Measurements from ENCODE around the gene NOLC1. TPM values are rescaled to one million over a fixed set of nuclear protein-coding genes. Genes with fewer than 3 reads are reported as not detected.
A peak's percentile ranks its signal among the peaks of the same experiment; 100 is the strongest.

The NOLC1 gene
- total and polyA plus RNA-seq, 7 experiments from 2014 or later, result 45.1 to 98.5 (median 58.8) TPM

DNA sequence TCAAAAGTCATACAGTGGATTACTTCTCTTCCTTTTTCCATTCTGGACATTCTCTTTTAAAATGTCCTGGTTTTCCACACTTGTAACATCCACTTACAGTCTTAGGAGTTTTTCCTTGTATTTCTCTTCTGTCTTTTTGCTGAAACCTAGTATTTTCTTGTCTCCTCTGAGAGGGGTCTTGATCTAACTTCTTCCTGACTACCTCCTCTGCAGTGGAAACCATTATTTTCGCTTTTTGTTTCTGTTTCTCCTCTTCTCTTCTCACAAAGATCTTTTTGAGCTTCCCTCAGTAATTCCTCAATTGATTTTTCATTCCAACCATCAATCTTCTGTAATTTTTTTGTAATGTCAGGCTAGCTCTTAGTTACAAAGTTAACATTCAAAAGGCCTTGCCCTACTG is 50.2 kb downstream of the NOLC1 start:
- ChIA-PET CTCF (no interaction called here), POLR2A (no interaction called here)
- Histone ChIP-seq H3K27me3 (ENCODE audit: control insufficient read depth in 2 of 2, insufficient read depth in 2 of 2, low read length in 2 of 2) (no peaks in the 10 kb centered on the region), H3K4me3 (ENCODE audit: low read length) (no peak overlapping the region), H3K36me3 (ENCODE audit: control insufficient read depth in 2 of 3, insufficient read depth in 3 of 3, low read length in 3 of 3) (no peaks in the 10 kb centered on the region), H3K4me1 (ENCODE audit: control insufficient read depth in 2 of 2, insufficient read depth in 2 of 2, low read length in 2 of 2) (no peaks in the 10 kb centered on the region), H3K9me3 (ENCODE audit: control insufficient read depth in 2 of 3, low read length in 3 of 3) (peaks cover 0 to 10% (median 0%) of the 10 kb centered on the region in 3 experiments), H3K27ac (ENCODE audit: low read depth, low read length) (no peak overlapping the region)
- DNase-seq (no peak), ATAC-seq (no peak)
- H3K27me3 Mint-ChIP-seq, result peaks cover 0 to 9% (median 0%) of the 10 kb centered on the region in 5 donors
- H3K4me3 Mint-ChIP-seq, result peak overlapping the region in 1 of 10 donors; percentile 13
- intact Hi-C loops (cut with micrococcal nuclease), result no loop called here
- peak overlapping the region in 2 of 9 donors; percentile 23 to 42 for H3K27ac Mint-ChIP-seq
- H3K4me1 Mint-ChIP-seq, result peaks cover 0 to 9% (median 0%) of the 10 kb centered on the region in 7 donors
- peaks cover 0 to 5% (median 3%) of the 10 kb centered on the region in 5 donors for H3K36me3 Mint-ChIP-seq
- peaks cover 0 to 16% (median 5%) of the 10 kb centered on the region in 11 donors for H3K9me3 Mint-ChIP-seq

DNA sequence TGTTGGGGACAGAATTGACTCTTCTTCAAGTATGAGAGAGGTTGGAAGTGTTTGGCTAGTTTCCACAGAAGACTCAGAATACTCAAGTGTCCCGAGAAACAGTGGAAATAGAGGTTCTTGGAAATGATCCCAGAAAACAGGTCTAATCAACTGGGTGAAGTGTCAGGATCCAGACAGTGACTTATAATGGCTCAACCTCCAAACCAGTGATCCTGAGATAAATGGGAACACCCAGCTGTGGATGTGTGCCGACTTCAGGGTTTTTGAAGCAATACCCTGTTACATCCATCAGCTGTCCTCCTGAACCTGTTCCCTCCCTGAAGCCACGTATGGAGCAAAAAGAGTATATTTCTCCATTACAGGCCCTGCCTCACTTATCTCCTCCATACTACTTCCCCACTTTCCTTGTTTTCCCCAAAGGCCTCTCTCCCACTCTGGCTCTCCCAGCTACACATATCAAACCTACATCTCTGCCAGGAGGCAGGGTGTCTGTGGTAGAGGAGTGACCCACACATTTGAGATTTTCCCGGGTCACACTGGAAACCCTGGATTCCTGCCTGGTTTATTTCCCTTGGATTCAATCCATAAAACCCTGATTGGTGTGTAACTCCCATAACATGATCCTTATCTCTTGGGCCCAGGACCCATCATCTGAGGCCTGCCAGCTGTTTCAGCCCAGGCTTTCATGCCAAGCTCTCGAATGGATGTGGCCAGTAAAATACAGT is 56.3 kb downstream of the NOLC1 start:
- DNase-seq, result no peak
- intact Hi-C loops (cut with micrococcal nuclease), result no loop called here
- H3K4me1 ChIP-seq (ENCODE audit: control insufficient read depth in 2 of 2, insufficient read depth in 2 of 2, low read length in 2 of 2), result no peaks in the 10 kb centered on the region
- Mint-ChIP-seq H3K9me3 (peaks cover 0 to 13% (median 5%) of the 10 kb centered on the region in 11 donors), H3K27me3 (peaks cover 0 to 7% (median 0%) of the 10 kb centered on the region in 5 donors), H3K4me3 (no peak overlapping the region), H3K36me3 (peaks cover 0 to 4% (median 2%) of the 10 kb centered on the region in 5 donors), H3K27ac (peak overlapping the region in 1 of 9 donors; percentile 30), H3K4me1 (no peaks in the 10 kb centered on the region)
- H3K27ac ChIP-seq (ENCODE audit: low read depth, low read length), result no peak overlapping the region
- no peak for ATAC-seq
- no peaks in the 10 kb centered on the region for H3K36me3 ChIP-seq (ENCODE audit: control insufficient read depth in 2 of 3, insufficient read depth in 3 of 3, low read length in 3 of 3)
- CTCF ChIA-PET, result no interaction called here
- H3K9me3 ChIP-seq (ENCODE audit: control insufficient read depth in 2 of 3, low read length in 3 of 3), result peaks cover 0 to 10% (median 0%) of the 10 kb centered on the region in 3 experiments
- no peak overlapping the region for H3K4me3 ChIP-seq (ENCODE audit: low read length)
- H3K27me3 ChIP-seq (ENCODE audit: control insufficient read depth in 2 of 2, insufficient read depth in 2 of 2, low read length in 2 of 2), result no peaks in the 10 kb centered on the region
- POLR2A ChIA-PET, result no interaction called here

DNA sequence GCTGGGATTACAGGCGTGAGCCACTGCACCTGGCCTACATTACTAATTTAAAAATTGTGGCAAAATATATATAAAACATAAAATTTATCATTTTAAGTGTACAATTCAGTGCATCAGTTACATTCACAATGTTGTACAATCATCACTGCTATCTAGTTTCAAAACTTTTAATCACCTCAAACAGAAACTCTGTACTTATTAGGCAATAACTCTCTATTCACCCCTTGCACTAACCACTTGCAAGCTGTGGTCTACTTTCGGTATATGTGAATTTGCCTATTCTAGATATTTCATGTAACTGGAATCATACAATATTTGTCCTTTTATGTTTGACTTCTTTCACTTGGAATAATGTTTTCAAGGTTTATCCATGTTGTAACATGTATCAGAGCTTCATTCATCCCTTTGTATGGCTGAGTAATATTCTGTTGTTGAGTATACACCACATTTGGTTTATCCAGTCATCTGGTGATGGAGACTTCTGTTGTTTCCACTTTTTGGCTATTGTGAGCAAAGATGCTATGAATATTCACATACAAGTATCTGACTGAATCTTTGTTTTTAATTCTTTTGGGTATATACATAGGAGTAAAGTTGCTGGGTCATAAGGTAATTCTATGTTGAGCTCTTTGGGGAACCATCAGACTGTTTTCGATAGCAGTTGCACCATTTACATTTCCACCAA is 59.6 kb downstream of the NOLC1 start:
- H3K4me1 Mint-ChIP-seq, result no peaks in the 10 kb centered on the region
- ChIA-PET POLR2A (no interaction called here), CTCF (no interaction called here)
- no peaks in the 10 kb centered on the region for H3K36me3 ChIP-seq (ENCODE audit: control insufficient read depth in 2 of 3, insufficient read depth in 3 of 3, low read length in 3 of 3)
- no peaks in the 10 kb centered on the region for H3K27me3 ChIP-seq (ENCODE audit: control insufficient read depth in 2 of 2, insufficient read depth in 2 of 2, low read length in 2 of 2)
- peaks cover 0 to 3% (median 0%) of the 10 kb centered on the region in 11 donors for H3K9me3 Mint-ChIP-seq
- H3K4me3 Mint-ChIP-seq, result no peak overlapping the region
- H3K9me3 ChIP-seq (ENCODE audit: control insufficient read depth in 2 of 3, low read length in 3 of 3), result no peaks in the 10 kb centered on the region
- no peak overlapping the region for H3K27ac Mint-ChIP-seq
- intact Hi-C loops (cut with micrococcal nuclease), result no loop called here
- H3K27me3 Mint-ChIP-seq, result peaks cover 0 to 14% (median 0%) of the 10 kb centered on the region in 5 donors
- H3K27ac ChIP-seq (ENCODE audit: low read depth, low read length), result no peak overlapping the region
- no peak overlapping the region for H3K4me3 ChIP-seq (ENCODE audit: low read length)
- H3K4me1 ChIP-seq (ENCODE audit: control insufficient read depth in 2 of 2, insufficient read depth in 2 of 2, low read length in 2 of 2), result no peaks in the 10 kb centered on the region
- H3K36me3 Mint-ChIP-seq, result peaks cover 0 to 4% (median 0%) of the 10 kb centered on the region in 5 donors
- DNase-seq (no peak), ATAC-seq (no peak)

Other genes with a start within 250 kb of the NOLC1 start
- 10 to 100 TPM; 26.7 to 34.0 (median 28.8) TPM for gene ARMH3, start 96.2 kb upstream of the NOLC1 start, total RNA-seq
- 10 to 100 TPM; 19.7 to 22.5 TPM for gene ARMH3, start 96.2 kb upstream of the NOLC1 start, polyA plus RNA-seq
- 10 to 100 TPM; 12.1 to 24.2 (median 20.9) TPM for gene HPS6, start 87.0 kb upstream of the NOLC1 start, total RNA-seq
- 10 to 100 TPM; 13.8 to 29.9 TPM for gene HPS6, start 87.0 kb upstream of the NOLC1 start, polyA plus RNA-seq
- gene LDB1, start 32.0 kb upstream of the NOLC1 start, total RNA-seq, result 100 to 1,000 TPM; 101 to 152 (median 115) TPM
- 10 to 100 TPM; 26.2 to 45.8 TPM for gene LDB1, start 32.0 kb upstream of the NOLC1 start, polyA plus RNA-seq
- 10 to 100 TPM; 33.7 to 56.5 (median 40.6) TPM for gene PPRC1, start 19.3 kb upstream of the NOLC1 start, total RNA-seq
- gene PPRC1, start 19.3 kb upstream of the NOLC1 start, polyA plus RNA-seq, result 10 to 100 TPM in 1 of 2 donors, 1 to 10 TPM in 1; 9.7 to 31.0 TPM
- not detected for gene ELOVL3, start 73.9 kb downstream of the NOLC1 start, total RNA-seq
- gene ELOVL3, start 73.9 kb downstream of the NOLC1 start, polyA plus RNA-seq, result not detected
- gene PITX3, start 89.1 kb downstream of the NOLC1 start, total RNA-seq, result not detected
- gene PITX3, start 89.1 kb downstream of the NOLC1 start, polyA plus RNA-seq, result not detected
- 10 to 100 TPM; 36.2 to 47.2 (median 37.8) TPM for gene GBF1, start 93.1 kb downstream of the NOLC1 start, total RNA-seq
- 10 to 100 TPM in 1 of 2 donors, 1 to 10 TPM in 1; 8.5 to 24.3 TPM for gene GBF1, start 93.1 kb downstream of the NOLC1 start, polyA plus RNA-seq
- gene NFKB2, start 243.3 kb downstream of the NOLC1 start, total RNA-seq, result 100 to 1,000 TPM; 146 to 271 (median 222) TPM
- gene NFKB2, start 243.3 kb downstream of the NOLC1 start, polyA plus RNA-seq, result 10 to 100 TPM in 1 of 2 donors, 1 to 10 TPM in 1; 8.7 to 13.1 TPM

Data from naive thymus-derived CD4-positive, alpha-beta T cell (primary cell).